Stimulated activated CD8-positive, alpha-beta memory T cell treated with anti-CD3 and anti-CD28 coated beads, Interleukin-7, amount 100 ng/mL, for 4 hours (primary cell): ENCODE measurements around the gene SPIRE2.
"Not testable (repeated sequence)": the region's sequence is repeated elsewhere in the genome, so short reads cannot be mapped to it uniquely, and the experiment has no call there.

Experiments used
- DNase-seq, 2 donors: peaks; one replicate each; pipeline ENCODE4 v3.0.0-alpha.2; 2020; ENCODE audit warnings: low read depth in 2 of 2

The SPIRE2 gene, protein sequence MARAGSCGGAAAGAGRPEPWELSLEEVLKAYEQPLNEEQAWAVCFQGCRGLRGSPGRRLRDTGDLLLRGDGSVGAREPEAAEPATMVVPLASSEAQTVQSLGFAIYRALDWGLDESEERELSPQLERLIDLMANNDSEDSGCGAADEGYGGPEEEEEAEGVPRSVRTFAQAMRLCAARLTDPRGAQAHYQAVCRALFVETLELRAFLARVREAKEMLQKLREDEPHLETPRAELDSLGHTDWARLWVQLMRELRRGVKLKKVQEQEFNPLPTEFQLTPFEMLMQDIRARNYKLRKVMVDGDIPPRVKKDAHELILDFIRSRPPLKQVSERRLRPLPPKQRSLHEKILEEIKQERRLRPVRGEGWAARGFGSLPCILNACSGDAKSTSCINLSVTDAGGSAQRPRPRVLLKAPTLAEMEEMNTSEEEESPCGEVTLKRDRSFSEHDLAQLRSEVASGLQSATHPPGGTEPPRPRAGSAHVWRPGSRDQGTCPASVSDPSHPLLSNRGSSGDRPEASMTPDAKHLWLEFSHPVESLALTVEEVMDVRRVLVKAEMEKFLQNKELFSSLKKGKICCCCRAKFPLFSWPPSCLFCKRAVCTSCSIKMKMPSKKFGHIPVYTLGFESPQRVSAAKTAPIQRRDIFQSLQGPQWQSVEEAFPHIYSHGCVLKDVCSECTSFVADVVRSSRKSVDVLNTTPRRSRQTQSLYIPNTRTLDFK

DNA sequence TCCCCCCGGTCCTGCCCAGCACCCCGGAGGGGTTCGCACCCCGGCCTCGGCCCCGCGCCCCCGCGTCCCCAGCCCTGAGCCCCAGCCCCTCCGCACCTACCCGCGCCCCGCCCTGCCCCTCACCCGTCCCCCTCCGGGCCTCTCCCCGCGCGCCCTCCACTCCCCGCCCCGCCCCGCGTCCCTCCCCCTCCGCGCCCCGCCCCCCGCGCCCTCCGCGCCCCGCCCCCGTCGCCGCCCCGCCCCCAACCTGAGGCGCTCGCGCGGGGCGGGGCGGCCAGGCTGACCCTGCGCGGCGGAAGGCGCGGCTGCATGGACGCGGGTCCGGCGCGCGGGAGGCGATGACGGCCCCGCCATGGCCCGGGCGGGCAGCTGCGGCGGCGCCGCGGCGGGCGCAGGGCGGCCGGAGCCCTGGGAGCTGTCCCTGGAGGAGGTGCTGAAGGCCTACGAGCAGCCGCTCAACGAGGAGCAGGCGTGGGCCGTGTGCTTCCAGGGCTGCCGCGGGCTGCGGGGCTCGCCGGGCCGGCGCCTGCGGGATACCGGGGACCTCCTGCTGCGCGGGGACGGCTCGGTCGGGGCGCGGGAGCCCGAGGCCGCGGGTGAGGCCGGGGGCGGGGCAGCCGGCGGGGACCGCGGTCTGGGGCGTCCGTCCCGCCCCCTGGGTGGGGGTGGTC, at the start of gene SPIRE2:
SPIRE2 (plus strand) TSS at position 277 of the 671 bp plus-strand sequence; CDS start at position 353, 76 bp downstream.
- peak in 1 of 2 donors; percentile 49 for DNase-seq

DNA sequence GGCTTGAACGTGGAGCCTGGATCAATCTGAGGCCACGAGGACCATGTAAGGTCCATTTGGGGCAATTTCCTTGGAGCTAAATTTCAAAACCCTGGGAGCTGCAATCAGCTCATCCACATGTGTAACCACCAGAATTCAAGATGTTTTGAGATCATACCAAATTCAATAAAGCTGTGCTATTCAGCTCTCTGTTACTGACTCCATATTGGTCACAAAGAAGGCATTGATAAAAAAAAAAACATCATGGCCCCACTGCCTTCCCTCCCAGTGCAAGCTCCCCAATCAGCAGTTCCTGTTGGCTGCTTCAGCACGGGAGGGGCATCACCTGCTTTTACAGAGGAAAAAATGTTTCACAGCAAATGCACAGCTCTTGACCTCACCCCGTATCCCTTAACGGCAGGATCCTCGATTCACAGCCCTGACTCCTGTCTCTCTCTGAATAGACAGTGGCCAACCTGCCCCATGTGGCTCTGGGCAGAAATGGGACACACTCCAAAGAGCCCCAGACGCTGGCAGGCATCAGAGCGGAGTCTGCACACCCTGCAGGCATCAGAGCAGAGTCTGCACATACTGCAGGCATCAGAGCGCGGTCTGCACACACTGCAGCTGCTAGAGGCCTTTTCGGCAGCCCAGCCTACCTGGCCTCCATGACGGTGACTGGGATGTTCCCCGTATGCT, 48.9 kb upstream of the SPIRE2 start:
- no peak for DNase-seq

DNA sequence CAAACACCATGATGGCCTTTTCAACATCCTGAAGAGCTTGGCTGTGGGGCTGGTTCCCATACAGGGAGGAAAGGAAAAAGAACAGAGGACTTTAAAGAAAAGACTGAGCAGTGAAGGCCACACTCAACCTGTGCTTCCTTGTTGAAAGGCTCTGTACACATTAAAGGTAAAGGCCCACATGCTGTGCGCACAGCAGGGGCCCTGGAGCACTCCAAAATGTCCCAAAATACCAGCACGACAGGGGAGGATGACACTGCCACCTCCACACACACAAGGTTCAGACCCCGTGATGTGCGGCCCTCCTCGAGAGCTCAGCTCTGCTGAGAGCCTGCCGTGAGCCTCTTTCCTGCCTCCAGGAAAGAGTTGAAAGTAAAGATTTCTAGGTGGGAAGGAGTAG, 48.4 kb upstream of the SPIRE2 start:
- DNase-seq, result no peak

DNA sequence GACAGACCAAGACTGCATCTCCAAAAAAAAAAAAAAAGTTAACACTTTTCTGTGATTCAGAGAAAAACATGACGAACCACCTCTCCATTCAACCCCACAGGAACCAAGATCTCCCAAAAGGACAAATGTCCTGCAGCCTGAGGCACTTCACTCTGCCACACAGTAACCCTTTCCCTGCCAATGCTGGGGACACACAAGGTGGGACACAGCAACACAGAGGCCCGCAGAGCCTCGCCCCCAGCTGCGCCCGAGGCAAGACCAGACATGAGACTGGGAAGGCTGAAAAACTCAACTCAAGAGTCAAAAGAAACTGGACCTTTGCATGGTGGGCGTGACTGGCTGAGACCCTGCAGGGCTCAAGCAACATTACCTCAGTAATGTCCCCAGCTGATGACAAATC, 45.8 kb upstream of the SPIRE2 start:
- DNase-seq, result no peak

DNA sequence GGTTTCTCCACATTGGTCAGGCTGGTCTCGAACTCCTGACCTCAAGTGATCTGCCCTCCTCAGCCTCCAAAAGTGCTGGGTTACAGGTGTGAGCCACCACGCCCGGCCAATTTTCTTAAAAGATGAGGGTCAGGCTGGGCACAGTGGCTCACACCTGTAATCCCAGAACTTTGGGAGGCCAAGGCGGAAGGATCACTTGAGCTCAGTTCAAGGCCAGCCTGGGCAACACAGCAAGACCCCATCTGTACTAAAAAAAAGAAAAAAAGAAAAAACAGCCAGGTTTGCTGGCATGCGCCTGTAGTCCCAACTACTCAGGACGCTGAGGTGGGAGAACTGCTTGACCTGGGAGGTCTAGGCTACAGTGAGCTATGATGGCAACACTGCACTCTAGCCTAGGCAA, 44.3 kb upstream of the SPIRE2 start:
- DNase-seq, result not testable (repeated sequence)

DNA sequence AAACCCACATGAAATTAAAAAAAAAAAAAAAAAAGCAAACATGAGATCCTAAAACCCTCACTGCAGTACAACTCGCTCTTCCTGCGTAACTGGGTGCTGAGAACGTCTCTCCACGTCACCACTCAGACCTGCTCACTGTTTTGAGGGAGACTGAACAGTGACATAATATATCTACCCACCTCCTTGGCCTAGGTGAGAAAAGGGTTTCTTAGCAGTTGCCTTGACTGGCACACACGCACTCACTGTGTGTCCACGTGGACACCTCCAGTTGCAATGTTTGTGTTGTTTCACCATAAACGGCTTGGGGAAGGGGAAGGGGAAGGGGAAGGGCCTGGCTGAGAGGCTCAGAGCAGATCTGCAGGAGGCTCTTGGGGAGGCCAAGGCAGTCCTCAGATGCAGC, 43.9 kb upstream of the SPIRE2 start:
- DNase-seq, result no peak

DNA sequence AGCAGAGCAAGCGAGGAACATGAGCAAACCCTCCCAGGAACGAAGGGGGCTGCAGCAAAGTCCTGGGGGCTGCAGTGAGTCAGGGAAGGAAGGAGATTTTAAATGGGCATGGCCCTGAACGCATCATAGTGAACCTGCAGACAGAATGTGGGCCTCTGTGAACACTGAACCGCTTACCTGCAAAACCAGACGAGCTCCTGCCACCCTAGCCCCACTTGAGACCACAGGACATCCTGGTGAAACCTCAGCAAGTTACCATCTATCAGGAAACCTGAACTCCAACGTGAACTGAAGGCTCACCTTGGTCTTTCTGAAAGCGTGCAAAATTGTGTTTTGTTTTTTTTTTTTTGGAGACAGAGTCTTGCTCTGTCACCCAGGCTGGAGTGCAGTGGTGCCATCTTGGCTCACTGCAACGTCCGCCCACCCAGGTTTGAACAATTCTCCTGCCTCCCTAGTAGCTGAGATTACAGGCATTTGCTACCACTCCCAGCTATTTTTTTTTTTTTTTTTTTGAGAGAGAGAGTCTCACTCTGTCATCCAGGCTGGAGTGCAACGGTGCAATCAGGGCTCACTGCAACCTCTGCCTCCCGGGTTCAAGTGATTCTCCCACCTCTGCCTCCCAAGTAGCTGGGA, 42.6 kb upstream of the SPIRE2 start:
- no peak for DNase-seq

DNA sequence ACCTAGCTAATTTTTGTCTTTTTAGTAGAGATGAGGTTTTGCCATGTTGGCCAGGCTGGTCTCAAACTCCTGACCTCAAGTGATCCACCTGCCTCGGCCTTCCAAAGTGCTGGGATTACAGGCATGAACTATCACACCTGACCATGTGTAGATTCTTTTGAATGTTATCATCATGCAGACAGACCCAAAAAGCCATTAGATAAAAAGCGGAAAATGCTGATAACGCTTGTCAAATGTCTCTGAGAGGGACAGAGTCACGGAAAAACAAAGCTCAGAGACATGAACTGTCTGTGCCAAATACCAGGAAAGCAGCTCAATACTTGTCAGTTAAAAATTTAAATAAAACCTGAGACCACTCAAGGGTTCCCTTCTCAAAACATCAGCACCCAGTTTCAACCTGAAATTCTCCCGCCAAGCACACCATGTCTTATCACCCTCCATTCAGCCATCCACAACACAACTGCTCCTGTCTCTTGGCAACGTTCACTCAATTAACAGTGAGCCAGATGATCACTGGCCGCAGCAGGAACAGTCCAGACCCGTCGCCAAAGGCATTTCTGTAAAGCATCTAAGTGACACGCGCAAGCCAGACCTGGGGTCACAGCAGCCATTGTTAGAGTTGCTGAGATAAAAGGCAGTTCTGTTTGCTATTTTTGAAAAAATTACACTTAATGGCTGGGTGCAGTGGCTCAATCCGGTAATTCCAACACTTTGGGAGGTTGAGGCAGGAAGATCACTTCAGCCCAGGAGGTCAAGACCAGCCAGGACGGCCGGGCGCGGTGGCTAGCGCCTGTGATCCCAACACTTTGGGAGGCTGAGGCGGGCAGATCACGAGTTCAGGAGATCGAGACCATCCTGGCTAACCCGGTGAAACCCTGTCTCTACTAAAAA, 41.6 kb upstream of the SPIRE2 start:
- DNase-seq, result no peak

DNA sequence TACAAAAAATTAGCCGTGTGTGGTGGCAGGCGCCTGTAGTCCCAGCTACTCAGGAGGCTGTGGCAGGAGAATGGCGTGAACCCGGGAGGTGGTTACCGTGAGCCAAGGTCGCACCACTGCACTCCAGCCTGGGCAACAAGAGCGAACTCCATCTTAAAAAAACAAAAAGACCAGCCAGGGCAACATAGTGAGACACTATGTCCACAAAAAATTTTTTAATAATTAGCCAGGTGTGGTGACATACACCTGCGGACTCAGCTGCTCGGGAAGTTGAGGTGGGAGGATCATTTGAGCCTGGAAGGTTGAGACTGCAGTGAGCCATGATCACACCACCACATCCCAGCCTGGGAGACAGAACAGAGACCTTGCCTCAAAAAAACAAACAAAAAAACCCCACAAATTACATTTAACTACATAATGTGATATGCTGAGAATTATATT, 40.9 kb upstream of the SPIRE2 start:
- DNase-seq, result no peak

DNA sequence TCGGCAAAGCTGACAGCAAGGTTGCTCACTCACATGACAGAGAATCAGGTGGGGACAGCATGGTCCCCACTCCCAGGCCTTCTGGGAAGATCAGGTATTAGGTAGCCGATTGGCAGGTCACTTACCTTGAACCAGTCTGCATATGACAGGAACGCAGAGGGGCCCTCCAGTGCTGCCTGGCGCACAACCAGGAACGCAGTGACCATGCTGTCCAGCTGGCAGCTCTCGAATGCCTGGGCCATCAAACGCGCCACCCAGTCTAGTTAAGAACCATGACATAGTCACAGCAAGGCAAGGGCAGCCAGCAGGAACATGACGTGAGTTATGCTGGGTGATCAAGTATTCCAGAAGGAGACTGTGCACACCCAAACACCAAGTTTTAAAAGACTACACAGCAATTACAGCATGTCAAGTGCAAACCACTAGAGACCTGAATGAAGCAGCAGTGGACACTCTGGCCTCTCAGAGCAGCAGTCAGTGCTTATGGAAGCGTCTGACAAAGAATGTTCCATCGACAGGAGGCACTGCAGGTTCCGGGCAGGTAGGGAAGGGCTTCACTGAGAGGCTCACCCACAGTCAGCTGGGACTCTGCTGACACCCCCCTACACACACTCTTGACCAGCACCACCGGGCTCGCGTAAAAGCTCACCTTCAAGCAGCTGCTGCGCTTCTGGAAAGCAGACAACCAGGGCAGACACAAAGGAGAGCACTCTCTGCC, 36.8 kb upstream of the SPIRE2 start:
- DNase-seq, result no peak

DNA sequence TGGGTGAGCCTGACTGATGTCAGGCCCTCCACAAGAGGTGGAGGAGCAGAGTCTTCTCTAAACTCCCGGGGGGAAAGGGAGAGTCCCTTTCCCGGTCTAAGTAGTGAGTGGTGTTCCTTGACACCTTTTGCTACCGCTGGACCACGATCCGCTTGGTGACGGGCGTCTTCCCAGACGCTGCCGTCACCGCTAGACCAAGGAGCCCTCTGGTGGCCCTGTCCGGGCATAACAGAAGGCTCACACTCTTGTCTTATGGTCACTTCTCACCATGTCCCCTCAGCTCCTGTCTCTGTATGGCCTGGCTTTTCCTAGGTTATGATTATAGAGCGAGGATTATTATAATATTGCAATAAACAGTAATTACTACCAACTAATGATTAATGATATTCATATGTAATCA, 35.2 kb upstream of the SPIRE2 start:
- DNase-seq, result peak; percentile 30 to 41

DNA sequence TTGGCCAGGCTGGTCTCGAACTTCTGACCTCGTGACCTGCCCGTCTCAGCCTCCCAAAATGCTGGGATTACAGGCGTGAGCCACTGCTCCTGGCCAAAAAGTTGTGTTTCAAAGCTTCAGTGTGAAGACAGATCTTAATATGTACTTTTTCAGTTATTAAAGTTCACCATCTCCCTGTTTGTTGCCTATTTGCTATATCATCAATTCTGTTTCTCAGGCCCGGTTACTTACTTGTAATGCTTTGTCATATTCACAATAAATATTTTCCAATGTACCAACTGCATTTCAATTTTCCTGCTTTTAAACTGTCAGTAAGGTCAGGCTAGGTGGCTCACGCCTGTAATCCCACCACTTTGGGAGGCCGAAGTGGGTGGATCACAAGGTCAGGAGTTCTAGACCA, 34.3 kb upstream of the SPIRE2 start:
- no peak for DNase-seq

DNA sequence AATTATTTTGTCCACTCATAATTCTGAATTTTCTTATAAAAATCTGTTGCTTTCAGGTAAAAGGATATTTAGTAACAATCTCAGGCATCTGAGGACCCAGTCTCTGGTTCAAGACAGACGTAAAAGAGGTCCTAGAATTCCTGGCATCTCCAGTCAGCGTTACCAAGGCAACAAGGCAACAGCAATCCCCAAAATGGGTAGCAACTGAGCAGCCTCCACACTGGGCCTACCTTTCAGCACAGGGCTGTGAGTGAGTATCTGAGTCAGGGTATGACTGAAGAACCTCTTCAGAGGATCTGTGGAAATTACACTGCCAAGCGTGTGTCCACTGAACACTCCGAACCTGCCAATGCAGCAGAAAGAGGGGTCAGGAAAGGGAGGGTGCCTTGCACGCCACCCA, 32.6 kb upstream of the SPIRE2 start:
- no peak for DNase-seq

DNA sequence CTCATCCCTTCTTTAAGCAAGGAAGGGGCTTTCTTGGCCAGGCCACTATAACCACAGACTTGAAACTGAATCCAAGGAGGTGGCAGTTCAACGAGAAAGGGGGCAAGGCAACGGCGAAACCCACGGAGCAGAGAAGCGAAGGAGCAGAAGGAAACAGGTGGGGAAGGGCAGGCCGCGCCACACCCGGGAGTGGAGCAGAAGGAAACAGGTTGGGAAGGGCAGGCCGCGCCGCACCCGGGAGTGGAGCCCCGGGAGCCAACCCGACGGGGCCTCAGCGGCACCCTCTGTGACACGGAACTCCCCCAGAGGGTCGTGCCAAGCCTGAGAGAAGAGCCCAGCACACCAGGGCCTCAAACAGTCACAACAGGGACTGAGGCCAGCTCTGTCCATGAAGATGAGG, 32.2 kb upstream of the SPIRE2 start:
- DNase-seq, result no peak

DNA sequence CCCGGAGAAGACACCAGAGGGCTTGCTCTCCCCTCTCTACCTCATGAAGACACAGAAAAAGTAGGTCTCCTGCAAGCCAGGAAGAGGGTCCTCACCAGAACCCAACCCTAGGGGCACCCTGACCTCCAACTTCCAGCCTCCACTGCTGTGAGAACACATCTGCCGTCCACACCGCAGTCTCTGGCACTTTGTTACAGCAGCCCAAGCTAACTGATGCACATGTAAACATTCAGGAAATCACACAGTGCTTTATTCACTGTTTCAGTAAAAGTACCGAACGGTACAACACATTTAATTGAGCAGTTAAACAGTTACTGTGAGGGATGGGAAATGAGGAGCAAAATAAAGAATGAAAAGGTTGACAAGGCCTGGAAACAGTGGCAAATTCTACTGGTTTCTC, 30.1 kb upstream of the SPIRE2 start:
- no peak for DNase-seq

DNA sequence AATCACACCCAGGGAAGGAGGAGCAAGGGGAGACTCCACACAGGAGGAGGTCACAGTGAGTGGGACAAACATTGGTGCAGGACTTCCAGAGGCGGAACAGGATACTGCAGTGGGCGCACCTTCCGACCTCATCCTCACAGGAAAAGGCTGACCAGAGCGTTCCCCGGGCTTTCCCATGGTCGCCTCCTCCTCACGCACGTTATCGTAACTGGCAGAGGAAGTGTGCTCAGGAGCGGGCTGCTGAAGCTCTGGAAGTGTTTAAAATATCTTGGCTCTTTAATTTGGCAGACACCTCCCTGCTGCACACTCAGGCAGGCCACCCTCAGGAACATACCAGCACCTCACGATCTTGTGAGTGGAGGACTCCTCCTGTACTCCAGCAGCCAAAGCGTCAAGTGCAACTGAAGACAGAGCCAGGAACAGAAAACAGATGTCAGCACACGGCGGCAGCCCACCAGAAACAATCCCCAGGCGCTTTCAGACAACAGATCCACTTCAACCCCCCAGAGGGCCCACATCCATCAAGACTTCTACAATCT, 29.4 kb upstream of the SPIRE2 start:
- DNase-seq, result no peak

DNA sequence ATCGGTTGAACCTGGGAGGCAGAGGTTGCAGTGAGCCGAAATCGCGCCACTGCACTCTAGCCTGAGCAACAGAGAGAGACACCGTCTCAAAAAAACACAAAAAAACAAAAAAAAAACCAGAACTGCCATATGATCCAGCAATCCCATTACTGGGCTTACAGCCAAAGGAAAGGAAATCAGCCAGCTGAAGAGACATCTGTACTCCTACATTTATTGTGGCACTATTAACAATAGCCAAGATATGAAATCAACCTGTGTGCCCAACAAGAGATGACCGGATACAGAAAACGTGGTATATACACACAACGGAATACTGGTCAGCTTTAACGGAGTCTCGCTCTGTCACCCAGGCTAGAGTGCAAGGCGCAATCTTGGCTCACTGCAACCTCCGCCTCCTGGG, 26.5 kb upstream of the SPIRE2 start:
- DNase-seq, result no peak

DNA sequence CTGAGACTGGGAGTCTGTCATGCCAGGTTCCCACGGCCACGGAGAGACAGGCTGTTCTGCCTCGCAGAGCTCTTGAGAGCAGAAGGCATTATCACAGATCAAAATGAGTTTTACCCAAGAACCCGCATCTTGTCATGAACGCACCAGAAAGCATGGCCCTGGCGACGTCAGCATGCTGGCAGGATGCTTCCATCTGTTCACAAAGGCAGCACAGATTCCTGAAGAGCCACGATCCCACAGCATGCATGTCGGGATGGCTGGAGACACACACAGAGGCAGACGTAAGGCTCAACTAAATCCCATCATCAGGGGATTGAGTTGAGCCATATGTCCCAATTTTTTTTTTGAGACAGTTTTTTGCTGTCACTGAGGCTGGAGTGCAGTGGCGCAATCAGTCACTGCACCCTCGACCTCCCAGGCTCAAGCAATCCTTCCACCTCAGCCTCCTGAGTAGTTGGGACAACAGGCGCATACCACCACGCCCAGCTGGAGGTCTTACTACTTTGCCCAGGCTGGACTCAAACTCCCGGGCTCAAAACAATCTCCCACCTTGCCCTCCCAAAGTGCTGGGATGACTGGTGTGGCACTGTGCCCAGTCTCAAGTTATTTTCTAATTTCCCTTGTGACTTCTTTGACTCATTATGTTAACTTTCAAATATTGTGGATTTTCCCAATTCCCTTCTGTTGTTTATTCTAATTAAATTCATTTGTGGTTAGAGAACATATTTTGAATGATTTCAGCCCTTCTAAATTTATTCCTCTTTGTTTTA, 23.0 kb upstream of the SPIRE2 start:
- no peak for DNase-seq
